Activated CD8-positive, alpha-beta memory T cell treated with anti-CD3 and anti-CD28 coated beads, Interleukin-2, amount 50 U/mL, for 24 hours (primary cell): ENCODE results near the gene PFKFB3.

Experiments
- DNase-seq: peaks from one replicate; pipeline ENCODE4 v3.0.0-alpha.2; 2020; ENCODE audit errors: extremely low read depth

PFKFB3 gene

DNA sequence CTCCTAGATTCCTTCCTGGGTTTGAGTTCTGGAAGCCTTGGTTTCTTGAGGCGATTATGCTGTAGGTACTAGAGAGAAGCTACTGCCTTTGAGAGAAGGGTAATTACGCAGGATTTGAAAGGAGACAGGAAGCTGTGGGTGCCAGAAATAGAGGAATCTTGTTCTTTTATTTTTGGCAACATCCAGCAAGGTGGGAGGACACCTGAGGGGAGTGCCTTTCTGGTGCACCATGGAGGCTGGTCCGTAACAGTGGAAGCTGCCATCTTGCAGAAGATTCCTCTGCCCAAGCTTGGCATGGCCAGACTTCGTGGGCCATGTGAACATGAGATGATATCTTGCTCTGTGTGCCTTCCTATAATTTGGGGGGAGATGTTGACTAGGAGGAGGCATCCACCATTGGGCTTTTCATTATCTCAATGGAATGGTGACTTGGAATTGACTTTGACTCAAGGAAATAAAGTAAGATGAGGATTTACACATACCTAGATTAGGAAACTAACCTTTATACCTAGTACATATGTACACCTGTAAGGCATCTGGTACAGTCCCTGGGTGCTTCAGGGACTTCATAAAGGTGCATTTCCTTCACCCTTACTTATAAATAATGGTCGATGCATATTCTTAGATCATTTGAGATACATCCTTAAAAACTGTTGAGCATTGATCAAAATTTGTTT, 98.2 kb downstream of the PFKFB3 start:
- DNase-seq = no peak

- no peak for DNase-seq
These were observed 98.8 kb downstream of the PFKFB3 start for GRCh38 chr10:6301488-6302075.
